GM21390 (cell line): ENCODE data around the gene HMG20A.

Experiments used
- ATAC-seq: cut with Tn5 transposase; IDR thresholded peaks from one replicate; pipeline ENCODE4 v1.9.1; 2021; ENCODE audit not compliant: unreplicated experiment

HMG20A gene

DNA sequence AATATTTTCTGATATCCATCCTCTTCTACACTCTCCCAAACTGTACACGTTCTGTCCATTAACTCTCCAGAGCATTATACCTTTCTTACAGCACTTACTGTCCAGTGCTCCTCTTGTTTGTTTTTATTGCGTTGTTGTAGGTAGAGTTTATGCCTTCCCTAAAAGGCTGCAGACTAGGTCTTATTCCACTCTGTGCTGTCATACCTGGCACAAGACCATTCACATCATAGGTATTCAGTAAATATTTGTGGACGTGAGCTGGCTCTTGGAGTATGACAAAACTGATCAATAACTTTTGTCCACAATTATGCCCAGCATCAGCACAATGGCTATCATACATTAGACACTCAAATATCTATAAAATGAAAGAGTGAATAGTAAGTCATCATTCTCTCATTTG, 4.4 kb downstream of the HMG20A start:
- ATAC-seq = no peak

DNA sequence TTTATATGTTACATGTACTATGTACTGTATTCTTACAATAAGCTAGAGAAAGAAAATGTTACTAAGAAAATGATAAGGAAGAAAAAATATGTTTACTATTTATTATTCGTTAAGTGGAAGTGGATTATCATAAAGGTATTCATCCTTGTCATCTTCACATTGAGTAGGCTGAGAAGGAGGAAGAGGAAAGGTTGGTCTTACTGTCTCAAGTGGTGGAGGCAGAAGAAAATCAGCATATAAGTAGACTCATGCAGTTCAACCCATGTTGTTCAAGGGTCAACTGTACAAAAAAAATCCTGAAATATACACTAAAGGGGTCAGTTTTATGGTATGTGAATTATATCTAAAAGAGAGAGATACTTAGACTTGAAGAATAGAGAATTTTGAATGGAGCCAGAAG, 5.7 kb downstream of the HMG20A start:
- ATAC-seq = no peak

DNA sequence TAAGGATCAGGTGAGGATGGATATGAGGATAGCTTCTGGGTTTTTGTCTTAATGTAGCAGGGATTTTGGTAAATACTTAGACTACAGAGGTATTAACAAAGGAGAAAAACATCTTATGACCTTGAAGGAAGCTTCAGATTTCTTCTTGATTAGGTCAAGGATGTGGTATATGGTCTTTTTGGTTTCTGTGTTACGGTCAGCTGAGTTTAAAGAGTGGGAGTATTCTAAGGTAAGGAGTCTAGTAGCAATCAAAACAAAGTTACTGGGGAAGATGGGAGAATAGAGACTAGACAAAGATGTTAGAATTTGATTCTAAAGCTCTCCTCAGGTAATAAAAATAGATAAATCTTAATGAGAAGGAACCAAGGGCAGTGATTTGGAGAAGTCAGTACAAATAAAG, 6.2 kb downstream of the HMG20A start:
- ATAC-seq = no peak

DNA sequence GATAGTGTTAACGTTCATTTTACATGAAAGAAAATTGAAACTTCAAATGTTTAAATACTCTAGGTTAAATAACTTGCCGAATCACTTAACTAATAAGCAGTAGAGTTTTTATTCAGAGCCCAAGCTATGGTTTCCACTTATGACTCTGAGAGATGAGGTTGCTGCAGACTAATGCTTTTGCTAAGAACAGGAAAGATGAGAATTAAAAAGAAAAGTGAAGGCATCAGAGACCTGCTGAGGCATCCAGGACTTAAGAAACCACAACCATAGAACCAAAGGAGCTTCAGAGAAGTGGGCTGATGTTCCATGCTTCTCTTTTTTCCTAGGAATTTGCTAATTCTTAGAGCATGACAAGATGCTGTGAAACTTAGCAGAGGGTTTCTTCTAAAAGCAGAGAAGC, 9.5 kb downstream of the HMG20A start:
- no peak for ATAC-seq

DNA sequence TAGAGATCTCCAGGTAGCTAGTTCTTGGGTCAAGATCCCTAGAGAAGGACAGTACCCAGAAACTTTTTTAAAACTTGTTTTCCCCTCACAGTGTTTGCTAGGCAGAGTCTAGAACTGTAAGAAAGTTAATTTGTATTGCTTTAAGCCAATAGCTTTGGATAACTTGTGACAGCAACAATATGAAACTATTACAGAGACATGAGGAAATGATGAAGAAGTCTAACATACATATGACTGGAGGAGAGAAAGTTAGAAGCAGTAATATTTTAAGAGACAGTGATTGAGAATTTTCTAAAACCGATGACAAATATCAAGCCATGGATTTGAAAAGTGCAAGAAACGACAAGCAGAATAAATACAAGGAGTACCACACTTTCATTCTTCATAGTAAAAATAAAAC, 10.0 kb downstream of the HMG20A start:
- ATAC-seq = no peak

- ATAC-seq = no peak
Measured at GRCh38 chr15:77436822-77437221, 16.1 kb downstream of the HMG20A start.

DNA sequence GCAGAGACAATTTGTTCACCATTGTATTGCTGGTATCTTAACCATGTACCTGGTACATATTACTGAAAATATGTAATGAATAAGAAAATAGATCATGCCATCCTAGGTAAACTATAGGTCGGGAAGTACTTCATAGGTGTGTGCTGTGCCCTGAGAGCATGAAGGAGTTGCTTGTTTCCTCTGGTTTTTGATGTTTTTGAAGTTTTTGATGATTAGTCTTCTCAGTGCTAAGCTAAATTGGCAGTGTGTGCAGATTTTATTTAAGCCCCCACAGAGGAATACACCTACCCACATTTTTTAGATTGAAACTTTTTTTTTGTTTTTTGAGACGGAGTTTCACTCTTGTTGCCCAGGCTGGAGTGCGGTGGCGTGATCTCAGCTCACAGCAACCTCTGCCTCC, 16.6 kb downstream of the HMG20A start:
- ATAC-seq = no peak

- ATAC-seq = peak; percentile 83
Measured at GRCh38 chr15:77440378-77440999, 19.8 kb downstream of the HMG20A start.

DNA sequence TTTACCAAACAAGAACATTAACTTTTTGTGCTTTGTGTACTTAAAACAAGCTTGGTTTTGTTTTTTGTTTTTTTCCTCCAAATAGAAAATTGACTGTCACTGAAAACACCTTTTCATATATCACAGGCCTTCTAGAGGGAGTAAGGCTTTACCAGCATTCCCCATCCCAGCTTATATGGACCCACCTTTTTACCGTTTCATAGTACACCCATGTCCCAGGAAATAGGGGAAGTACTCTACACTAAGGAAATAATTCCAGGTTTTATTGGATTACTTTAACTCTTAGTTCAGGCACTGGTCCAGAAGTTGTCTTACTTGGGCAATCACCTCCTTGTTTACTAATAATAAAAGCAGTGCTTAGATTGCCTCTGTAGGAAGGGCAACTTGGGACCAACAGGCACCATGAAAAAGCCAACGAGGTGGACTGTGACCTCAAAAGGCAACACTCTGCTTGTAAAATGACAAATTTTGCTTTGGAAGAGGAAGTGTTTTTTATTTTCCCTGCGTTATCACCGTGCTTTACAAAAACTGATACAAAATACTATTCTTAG, 26.2 kb downstream of the HMG20A start:
- ATAC-seq = no peak

GRCh38 chr15:77454265-77454664, 33.6 kb downstream of the HMG20A start:
- ATAC-seq = no peak

DNA sequence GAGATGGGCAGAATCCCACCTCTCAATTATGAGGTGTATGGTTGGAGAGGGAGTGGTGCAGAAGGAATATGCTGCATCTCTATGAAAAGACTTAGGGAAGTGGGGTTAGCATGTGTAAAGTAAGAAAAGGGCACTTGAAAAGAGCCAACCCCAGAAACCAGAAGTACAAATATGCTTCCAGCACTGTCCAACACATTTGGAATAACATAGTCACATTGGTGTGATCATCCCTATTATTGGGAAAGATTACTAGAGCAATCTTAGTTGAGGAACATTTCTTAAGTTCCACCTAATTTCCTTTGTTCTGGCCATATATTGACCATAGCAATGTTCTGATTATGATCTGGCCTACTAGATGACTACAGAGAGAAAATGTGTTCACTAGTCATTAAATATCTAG, 34.3 kb downstream of the HMG20A start:
- no peak for ATAC-seq

DNA sequence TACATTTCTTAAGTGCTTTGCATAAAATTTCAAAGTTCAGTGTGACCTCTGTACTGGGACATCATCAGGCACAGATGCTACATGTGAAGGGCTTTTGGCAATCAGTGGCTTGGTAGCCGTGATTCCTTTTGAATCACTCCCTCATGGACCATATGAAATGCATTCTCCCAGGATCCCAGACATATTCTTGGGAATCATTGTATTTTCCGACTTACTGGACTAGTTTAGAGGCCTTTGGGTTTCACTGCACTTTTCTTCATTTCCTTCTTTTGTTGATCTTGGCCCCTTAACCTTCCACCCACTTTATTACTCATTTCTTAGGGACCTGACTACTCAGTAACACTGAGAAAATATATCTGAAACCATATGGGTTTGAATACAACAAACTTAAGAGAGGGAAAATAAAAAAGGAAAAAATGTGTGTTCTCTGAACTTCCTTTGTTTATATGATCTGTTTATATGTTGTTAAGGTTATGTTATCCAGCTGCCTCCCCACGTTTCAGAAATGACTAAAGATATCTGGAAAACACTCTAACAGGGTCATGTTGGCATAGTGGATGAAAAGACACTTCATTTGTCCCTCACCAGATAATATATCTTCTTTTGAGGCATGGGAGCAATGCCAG, 35.1 kb downstream of the HMG20A start:
- no peak for ATAC-seq

DNA sequence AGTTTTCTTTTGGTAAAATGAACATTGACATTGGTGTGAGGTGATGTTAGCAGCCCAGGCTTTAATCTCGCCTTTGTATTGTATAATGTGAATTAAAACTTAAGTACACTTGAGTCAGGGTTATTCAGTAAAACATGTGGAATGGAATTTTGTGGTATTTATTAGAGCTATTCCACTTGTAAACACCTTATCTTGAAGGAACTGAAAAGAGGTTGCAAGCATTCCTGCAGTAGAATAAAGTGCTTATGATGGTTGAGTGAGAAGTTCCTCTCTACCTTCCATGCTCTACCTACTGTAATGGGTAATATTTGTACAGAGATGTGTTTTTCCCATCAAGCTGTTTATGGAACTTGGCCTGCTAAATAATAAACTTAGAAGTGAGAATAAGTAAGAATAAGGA, 36.1 kb downstream of the HMG20A start:
- no peak for ATAC-seq

- no peak for ATAC-seq
Measured at GRCh38 chr15:77457191-77457904, 36.7 kb downstream of the HMG20A start.

- ATAC-seq = no peak
Measured at GRCh38 chr15:77457905-77458265, 37.2 kb downstream of the HMG20A start.

- ATAC-seq = no peak
Measured at GRCh38 chr15:77459031-77459430, 38.3 kb downstream of the HMG20A start.

DNA sequence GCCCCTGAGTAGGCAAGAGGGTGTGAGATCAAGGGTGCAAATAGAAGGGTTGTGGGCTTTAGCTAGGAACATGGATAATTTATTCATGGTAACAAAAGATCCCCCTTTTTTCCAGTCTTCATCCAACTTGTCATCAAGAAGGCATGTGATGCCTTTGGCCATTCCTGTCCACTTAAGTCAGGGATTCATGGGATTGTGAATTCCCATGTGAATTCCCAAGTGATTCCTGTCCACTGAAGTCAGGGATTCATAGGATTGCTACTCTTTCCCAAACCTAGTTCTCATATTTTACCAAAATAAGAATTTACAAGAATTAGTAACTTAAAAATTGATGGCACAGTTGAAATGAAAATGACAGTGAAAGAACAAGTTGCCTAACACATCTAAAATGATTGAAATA, 40.8 kb downstream of the HMG20A start:
- ATAC-seq = no peak

DNA sequence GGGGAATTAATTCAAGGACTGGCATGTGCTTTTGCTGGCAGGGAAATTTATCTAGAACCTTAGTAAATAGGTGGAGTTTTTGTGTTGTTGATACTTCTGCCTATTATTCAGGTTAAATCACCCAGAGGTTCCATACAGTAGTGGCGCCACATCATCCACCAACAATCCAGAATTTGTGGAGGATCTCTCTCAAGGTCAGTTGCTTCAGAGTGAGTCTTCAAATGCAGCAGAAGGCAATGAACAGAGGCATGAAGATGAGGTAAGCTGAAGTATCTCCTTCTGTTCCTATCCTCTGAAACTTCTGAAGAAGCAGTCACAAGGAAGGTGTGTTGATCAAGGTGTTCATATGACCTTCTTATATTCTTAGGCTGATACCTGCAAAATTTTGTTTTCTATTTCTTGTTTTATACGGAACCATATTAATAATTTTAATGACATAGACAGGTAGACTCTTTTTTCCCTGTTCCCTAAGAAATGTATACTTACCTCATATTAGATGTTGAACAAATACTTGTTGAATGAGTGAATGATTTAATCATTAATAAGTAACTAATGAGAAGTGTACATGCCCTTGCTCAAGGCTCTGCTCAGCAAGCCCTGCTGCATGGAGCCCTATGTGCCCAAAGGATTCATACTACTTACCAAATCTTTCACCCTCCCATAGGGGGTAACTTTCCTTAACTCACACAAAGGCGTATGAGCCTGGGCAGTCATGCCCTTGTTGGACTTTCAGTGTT, 43.6 kb downstream of the HMG20A start:
- ATAC-seq = no peak

DNA sequence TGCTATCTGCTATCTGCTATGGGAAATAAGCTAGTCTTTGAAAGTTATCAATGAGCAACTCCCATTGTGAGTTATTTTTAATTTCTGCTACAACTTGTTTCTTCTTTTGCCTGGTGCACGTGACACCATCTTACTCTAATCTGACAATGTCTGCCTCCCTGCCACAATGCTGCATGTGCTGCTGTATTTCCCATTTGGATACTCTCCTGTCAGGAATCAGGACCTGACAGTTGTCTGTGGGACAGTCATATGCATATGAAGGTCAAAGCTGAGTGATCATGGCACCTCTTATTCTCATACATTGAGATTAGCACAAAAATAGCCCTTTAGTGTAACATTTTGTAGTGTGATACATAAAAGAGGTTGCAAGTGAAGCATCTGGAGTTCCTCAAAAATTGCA, 45.8 kb downstream of the HMG20A start:
- ATAC-seq = no peak

- ATAC-seq = no peak
Measured at GRCh38 chr15:77468896-77469295, 48.2 kb downstream of the HMG20A start.

DNA sequence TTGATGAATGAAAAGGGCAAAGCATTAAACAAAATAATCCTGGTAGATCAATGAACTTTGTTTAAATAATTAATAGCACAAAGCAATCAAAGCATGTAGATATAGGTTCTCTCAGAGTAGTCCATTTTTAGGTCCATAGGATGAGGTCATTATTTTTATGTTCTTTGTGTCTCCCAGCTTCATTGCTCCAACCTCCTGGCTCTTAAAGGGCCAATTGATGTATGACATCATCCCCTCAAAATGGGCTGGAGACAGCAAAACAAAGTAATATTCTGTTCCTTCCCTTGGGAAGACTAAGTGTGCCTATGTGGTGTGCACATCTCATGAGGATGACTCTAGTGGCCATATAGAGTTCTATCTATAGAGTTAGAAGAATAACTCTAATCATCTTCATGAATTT, 49.5 kb downstream of the HMG20A start:
- ATAC-seq = no peak

DNA sequence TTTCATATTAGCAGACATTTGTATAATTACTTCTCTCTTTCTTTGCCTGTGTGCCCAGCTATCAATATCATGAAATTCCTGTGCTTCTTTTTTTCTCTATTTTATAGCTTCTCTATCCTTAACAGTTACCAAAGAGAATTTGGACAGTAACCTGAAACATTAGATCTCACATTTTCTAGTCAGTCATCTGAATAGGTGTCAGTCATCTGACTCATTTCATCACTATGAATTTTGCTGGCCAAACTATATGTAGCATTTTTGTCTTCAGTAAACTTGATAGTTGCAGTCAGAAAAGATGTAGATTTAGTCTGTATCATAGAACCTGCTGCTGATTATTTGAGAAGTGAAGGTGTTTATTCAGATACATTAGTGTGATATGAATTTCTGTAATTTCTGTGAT, 52.6 kb downstream of the HMG20A start:
- no peak for ATAC-seq
